Activated naive CD4-positive, alpha-beta T cell treated with anti-CD3 and anti-CD28 coated beads, Interleukin-2, amount 10 ng/mL, durations not matched to agents 7 days and 5 days (primary cell): ENCODE data around the gene KCNA10.

Experiments used
- CTCF ChIA-PET: fragments of 350-600 bp; sonication (Branson Sonifier 250); formaldehyde crosslinking; loops from one replicate; lab custom pipeline; 2021; ENCODE audit warnings: antibody characterized with exemption; lab: Charles Lee
- DNase-seq: peaks from one replicate; pipeline ENCODE4 v3.0.0-alpha.2; 2020
- H3K27ac Mint-ChIP-seq: one replicate; pipeline ENCODE4 v1.8.0; 2021; ENCODE audit warnings: mild to moderate bottlenecking, moderate library complexity, mixed read lengths
- H3K27me3 Mint-ChIP-seq: one replicate; pipeline ENCODE4 v1.8.0; 2021; ENCODE audit warnings: mild to moderate bottlenecking, mixed read lengths
- H3K36me3 Mint-ChIP-seq: one replicate; pipeline ENCODE4 v1.8.0; 2021; ENCODE audit warnings: mixed read lengths
- H3K4me1 Mint-ChIP-seq: one replicate; pipeline ENCODE4 v1.8.0; 2021; ENCODE audit warnings: mixed read lengths
- H3K4me3 Mint-ChIP-seq: one replicate; pipeline ENCODE4 v1.8.0; 2021; ENCODE audit warnings: mild to moderate bottlenecking, moderate library complexity, mixed read lengths
- H3K9me3 Mint-ChIP-seq: one replicate; pipeline ENCODE4 v1.8.0; 2021; ENCODE audit warnings: mixed read lengths

KCNA10 gene

GRCh38 chr1:110504226-110504625 is 14.7 kb downstream of the KCNA10 start:
- Mint-ChIP-seq H3K27ac (no peak overlapping the region), H3K4me3 (no peak overlapping the region), H3K9me3 (no peaks in the 10 kb centered on the region), H3K36me3 (no peaks in the 10 kb centered on the region), H3K4me1 (peaks cover 7% of the 10 kb centered on the region), H3K27me3 (peaks cover 47% of the 10 kb centered on the region)
- CTCF ChIA-PET: interaction anchor here (1.8 kb wide), 1 partner anchor 9 kb away, joined by 6 read pairs; no protein-coding TSS in a partner anchor
- no peak for DNase-seq

DNA sequence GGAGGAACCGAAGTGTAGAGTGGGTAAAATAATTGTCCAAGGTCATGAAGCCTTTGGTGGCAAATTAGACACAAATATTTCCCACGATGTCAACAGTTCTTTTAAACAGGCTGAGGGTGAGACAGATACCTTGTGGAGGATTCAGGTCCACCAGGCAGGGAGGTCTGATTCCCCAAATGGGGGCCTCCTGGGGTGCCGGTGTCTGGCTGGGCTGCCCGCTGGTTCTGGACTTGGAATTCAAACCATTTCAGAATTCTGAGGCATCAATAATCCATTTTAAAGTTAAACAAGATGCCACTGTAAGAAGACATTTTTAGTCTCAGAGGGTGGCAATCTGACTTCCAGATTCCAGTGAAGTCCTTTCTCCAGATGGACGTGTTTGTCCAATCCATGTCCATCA is 15.5 kb downstream of the KCNA10 start:
- no peak overlapping the region for H3K4me3 Mint-ChIP-seq
- no peaks in the 10 kb centered on the region for H3K36me3 Mint-ChIP-seq
- no peak overlapping the region for H3K27ac Mint-ChIP-seq
- H3K4me1 Mint-ChIP-seq: peaks cover 7% of the 10 kb centered on the region
- peaks cover 41% of the 10 kb centered on the region for H3K27me3 Mint-ChIP-seq
- DNase-seq: no peak
- CTCF ChIA-PET: no interaction called here
- H3K9me3 Mint-ChIP-seq: no peaks in the 10 kb centered on the region

GRCh38 chr1:110502402-110503151 is 16.4 kb downstream of the KCNA10 start:
- Mint-ChIP-seq H3K27me3 (peaks cover 32% of the 10 kb centered on the region), H3K4me3 (no peak overlapping the region), H3K4me1 (peaks cover 7% of the 10 kb centered on the region), H3K9me3 (no peaks in the 10 kb centered on the region), H3K36me3 (no peaks in the 10 kb centered on the region), H3K27ac (no peak overlapping the region)
- no peak for DNase-seq
- CTCF ChIA-PET: interaction anchor here (1.6 kb wide), 1 partner anchor 22 kb away, joined by 5 read pairs; no protein-coding TSS in a partner anchor

DNA sequence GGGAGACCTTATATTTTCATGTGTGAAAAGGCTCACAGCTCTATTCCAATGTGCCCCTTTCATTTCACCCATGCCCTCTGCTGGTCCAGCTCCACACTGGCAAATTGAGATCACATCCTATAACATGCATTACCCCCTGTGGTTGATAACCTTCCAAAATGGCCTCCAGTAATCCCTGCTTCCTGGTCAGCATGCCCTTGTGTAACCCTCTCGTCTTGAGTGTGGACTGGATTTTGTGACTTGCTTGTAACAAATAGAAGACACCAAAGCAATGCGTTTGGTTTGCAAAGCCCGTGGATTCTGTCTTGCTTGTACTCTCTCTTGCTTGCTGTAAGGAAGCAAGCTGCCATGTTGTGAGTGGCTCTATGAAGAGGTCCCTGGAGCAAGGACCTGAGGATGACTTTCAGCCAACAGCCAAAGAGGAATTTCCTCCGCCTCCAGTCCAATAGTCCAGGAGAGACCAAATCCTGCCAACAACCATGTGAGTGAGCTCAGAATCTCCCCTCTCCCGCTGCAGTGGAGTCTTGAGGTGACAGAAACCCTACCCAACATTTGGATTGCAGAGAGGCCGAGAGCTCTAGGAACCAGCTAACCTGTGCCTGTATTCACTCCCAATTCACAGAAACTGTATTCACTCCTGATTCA is 17.4 kb downstream of the KCNA10 start:
- Mint-ChIP-seq H3K9me3 (no peaks in the 10 kb centered on the region), H3K36me3 (no peaks in the 10 kb centered on the region), H3K4me3 (no peak overlapping the region), H3K27me3 (peaks cover 27% of the 10 kb centered on the region), H3K4me1 (peaks cover 7% of the 10 kb centered on the region), H3K27ac (no peak overlapping the region)
- no peak for DNase-seq
- CTCF ChIA-PET: interaction anchor here (0.7 to 1.6 kb wide), 2 partner anchors 23 to 42 kb away, joined by 4 to 5 read pairs; no protein-coding TSS in a partner anchor

- Mint-ChIP-seq H3K4me1 (peaks cover 7% of the 10 kb centered on the region), H3K9me3 (no peaks in the 10 kb centered on the region), H3K4me3 (no peak overlapping the region), H3K27me3 (peaks cover 16% of the 10 kb centered on the region), H3K36me3 (no peaks in the 10 kb centered on the region), H3K27ac (no peak overlapping the region)
- DNase-seq: no peak
- CTCF ChIA-PET: interaction anchor here (0.8 to 4.2 kb wide), 7 partner anchors 10 to 301 kb away, joined by 3 to 57 read pairs (median 4); partner anchors contain the start of gene KCNC4
Observed at GRCh38 chr1:110498270-110498669, 20.7 kb downstream of the KCNA10 start.

DNA sequence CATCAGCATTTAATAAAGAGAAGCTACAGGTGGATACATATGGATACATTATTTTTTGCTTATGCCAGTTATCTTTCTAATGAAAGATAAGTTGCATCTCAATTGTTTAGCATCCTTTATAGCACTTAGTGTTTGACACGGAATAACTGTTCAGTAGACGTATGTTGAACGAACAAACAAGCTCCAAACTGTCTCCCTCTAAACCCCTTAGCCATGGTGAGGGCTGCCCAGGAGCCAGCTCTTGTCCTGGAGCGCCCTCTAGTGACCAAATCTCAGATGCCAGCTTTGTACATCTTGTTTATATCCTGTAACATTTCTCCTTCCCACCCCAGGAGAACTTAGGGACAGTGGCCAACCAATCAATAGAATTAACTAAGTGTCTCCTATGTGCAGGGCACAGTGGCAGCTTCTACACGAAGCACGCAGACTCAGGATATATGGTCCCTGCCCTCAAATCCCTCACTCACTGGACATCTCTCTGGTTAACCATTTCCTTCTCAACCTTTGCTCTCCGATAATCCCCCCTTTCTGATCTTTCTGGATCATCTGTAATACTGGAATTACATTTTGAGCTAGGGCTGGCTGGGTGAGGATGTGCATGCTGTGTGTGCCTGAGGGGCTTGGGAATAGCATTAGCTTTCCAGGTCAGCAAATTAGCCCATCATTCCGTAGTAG is 22.9 kb downstream of the KCNA10 start:
- DNase-seq: peak; percentile 89
- Mint-ChIP-seq H3K9me3 (no peaks in the 10 kb centered on the region), H3K36me3 (no peaks in the 10 kb centered on the region), H3K4me1 (peaks cover 7% of the 10 kb centered on the region), H3K4me3 (no peak overlapping the region), H3K27me3 (peaks cover 10% of the 10 kb centered on the region), H3K27ac (no peak overlapping the region)
- CTCF ChIA-PET: interaction anchor here (0.6 to 4.3 kb wide), 62 partner anchors 9 to 496 kb away, joined by 3 to 69 read pairs (median 4); partner anchors contain the start of genes KCNA2, KCNC4 and LAMTOR5

GRCh38 chr1:110494522-110495406 is 24.2 kb downstream of the KCNA10 start:
- Mint-ChIP-seq H3K9me3 (no peaks in the 10 kb centered on the region), H3K27me3 (peaks cover 3% of the 10 kb centered on the region), H3K27ac (no peak overlapping the region), H3K36me3 (no peaks in the 10 kb centered on the region), H3K4me3 (no peak overlapping the region), H3K4me1 (no peaks in the 10 kb centered on the region)
- DNase-seq: no peak
- CTCF ChIA-PET: interaction anchor here (1.2 to 4.3 kb wide), 22 partner anchors 9 to 498 kb away, joined by 3 to 69 read pairs (median 14); partner anchors contain the start of gene KCNC4

- Mint-ChIP-seq H3K36me3 (no peaks in the 10 kb centered on the region), H3K4me1 (no peaks in the 10 kb centered on the region), H3K27ac (no peak overlapping the region), H3K4me3 (no peak overlapping the region), H3K27me3 (peaks cover 3% of the 10 kb centered on the region), H3K9me3 (no peaks in the 10 kb centered on the region)
- no peak for DNase-seq
- CTCF ChIA-PET: interaction anchor here (0.6 to 4.3 kb wide), 4 partner anchors 20 to 292 kb away, joined by 3 to 60 read pairs (median 30); no protein-coding TSS in a partner anchor
Observed at GRCh38 chr1:110494036-110494435, 24.9 kb downstream of the KCNA10 start.

DNA sequence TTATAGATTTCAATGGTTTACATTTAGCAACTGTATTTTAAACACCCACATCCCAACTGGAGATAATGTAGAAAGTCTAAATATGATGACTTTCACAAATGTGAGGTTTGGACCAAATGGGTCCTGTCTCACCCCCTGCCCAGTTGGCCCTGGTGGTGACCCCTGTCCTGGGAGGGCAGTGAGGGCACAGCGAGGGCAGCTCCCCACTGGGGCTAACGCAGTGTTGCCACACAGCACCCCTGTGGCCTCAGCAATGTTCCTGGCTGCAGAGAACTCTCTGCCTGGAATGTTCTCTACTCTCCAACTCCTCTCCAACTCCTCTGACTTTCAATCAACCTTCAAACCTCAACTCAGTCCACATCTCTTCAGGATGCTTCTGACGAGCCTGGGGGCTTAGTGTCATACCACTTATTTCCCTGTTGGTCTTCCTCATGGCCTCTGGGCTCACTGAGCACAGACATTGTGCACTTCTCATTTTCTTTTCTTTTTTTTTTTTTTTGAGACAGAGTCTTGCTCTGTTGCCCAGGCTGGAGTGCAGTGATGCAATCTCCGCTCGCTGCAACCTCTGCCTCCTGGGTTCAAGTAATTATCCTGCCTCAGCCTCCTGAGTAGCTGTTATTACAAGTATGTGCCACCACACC is 25.8 kb downstream of the KCNA10 start:
- Mint-ChIP-seq H3K36me3 (no peaks in the 10 kb centered on the region), H3K4me3 (no peak overlapping the region), H3K4me1 (no peaks in the 10 kb centered on the region), H3K27ac (no peak overlapping the region), H3K27me3 (peaks cover 3% of the 10 kb centered on the region), H3K9me3 (no peaks in the 10 kb centered on the region)
- no peak for DNase-seq
- CTCF ChIA-PET: interaction anchor here (0.6 kb wide), 1 partner anchor 42 kb away, joined by 3 read pairs; no protein-coding TSS in a partner anchor

DNA sequence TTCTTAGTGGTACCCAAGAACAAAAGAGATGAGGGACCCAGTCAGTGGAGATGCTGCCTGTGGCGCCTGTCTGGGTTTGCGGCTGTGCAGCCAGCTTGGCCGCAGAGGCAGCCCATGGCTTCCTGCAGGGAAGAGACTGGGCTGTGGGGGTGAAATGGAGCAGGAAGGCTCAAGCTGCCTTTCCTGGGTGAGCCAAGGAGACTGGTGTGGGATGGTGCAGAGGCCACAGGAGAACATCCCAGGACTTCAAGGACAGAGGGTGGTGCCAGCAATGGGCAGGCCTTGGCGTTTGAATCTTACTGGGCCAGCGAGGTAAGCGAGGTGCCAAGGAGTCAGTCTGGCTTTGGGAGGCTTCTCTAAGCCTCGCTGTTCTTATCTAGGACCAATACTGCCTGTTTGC is 26.4 kb downstream of the KCNA10 start:
- no peaks in the 10 kb centered on the region for H3K36me3 Mint-ChIP-seq
- no peaks in the 10 kb centered on the region for H3K4me1 Mint-ChIP-seq
- DNase-seq: no peak
- H3K27me3 Mint-ChIP-seq: peaks cover 3% of the 10 kb centered on the region
- no peak overlapping the region for H3K4me3 Mint-ChIP-seq
- CTCF ChIA-PET: interaction anchor here (0.7 kb wide), 1 partner anchor 81 kb away, joined by 3 read pairs; no protein-coding TSS in a partner anchor
- H3K9me3 Mint-ChIP-seq: no peaks in the 10 kb centered on the region
- H3K27ac Mint-ChIP-seq: no peak overlapping the region

- Mint-ChIP-seq H3K27ac (no peak overlapping the region), H3K9me3 (no peaks in the 10 kb centered on the region), H3K36me3 (no peaks in the 10 kb centered on the region), H3K27me3 (peaks cover 10% of the 10 kb centered on the region), H3K4me3 (no peak overlapping the region), H3K4me1 (no peaks in the 10 kb centered on the region)
- CTCF ChIA-PET: no interaction called here
- no peak for DNase-seq
Observed at GRCh38 chr1:110490791-110491451, 28.1 kb downstream of the KCNA10 start.

GRCh38 chr1:110489973-110490542 is 28.9 kb downstream of the KCNA10 start:
- no peaks in the 10 kb centered on the region for H3K9me3 Mint-ChIP-seq
- no peak overlapping the region for H3K4me3 Mint-ChIP-seq
- CTCF ChIA-PET: no interaction called here
- peaks cover 17% of the 10 kb centered on the region for H3K27me3 Mint-ChIP-seq
- no peak for DNase-seq
- no peaks in the 10 kb centered on the region for H3K4me1 Mint-ChIP-seq
- H3K36me3 Mint-ChIP-seq: no peaks in the 10 kb centered on the region
- no peak overlapping the region for H3K27ac Mint-ChIP-seq
